Measurements from ENCODE around the gene GPR183. TPM values are rescaled to one million over a fixed set of nuclear protein-coding genes. Genes with fewer than 3 reads are reported as not detected.

The GPR183 gene
- total RNA-seq, 1 donor from 2014 or later: 4.9 TPM

DNA sequence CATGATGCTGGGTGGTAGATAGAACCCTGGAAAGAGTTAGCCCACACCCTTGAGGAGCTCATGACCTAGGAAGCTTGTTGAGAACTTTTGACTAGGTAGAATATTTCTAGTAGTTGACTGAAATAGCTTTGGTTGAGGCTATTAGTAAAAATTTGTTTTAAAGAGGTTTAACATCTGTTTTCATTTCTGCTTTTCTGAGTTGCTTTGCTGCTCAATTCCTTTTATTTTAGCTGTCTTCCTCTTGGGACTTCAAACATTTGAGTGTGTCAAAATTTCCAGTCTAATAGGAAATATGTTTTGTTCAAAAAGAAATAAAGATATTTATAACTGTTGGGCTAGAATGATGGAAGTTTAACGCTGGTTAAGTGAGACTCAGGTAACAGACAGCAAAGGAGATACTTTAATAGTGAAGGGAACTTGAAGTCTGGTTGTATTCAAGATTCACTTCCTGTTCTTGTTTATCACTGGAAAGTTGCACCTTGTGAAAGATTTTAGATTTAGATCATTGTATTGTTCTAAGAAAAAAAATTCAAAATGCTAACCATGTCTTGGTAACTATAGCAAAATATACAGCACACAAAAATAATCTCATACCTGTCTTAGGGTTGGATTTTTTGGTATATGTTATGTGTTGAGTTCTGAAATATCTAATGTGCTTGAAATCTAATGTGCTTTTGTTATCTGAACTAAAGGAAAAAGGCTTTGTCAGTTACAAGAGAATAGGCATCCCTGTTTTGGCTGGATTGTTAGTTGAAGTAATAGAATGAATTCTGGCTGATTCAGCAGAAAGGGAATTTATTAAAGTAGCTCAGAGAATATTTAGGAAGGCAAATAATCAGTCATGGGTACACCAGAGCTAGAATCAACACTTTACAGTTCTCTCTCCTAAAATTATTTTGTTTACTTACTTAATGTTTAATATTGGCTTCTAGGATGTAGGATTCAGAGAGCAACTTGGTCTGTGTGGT is 24.7 kb downstream of the GPR183 start:
- DNase-seq (ENCODE audit: low read depth): no peak
- Histone ChIP-seq H3K4me2 (ENCODE audit: low read length) (no peak overlapping the region), H4K20me1 (ENCODE audit: insufficient read depth, low read length) (peaks cover 3% of the 10 kb centered on the region), H3K36me3 (ENCODE audit: insufficient read depth, low read length) (no peaks in the 10 kb centered on the region), H2AFZ (ENCODE audit: low read depth, low read length) (no peak overlapping the region), H3K9me3 (ENCODE audit: insufficient read depth, low read depth, low read length) (no peaks in the 10 kb centered on the region), H3K4me3 (ENCODE audit: insufficient read depth, low read depth, low read length) (no peak overlapping the region), H3K27ac (ENCODE audit: low read depth, low read length) (no peak overlapping the region), H3K27me3 (ENCODE audit: insufficient read depth, low read length) (no peaks in the 10 kb centered on the region), H3K9ac (ENCODE audit: low read length) (no peak overlapping the region), H3K4me1 (ENCODE audit: insufficient read depth, low read length) (no peaks in the 10 kb centered on the region), H3K79me2 (ENCODE audit: insufficient read depth, low read length) (peaks cover 3% of the 10 kb centered on the region)
- H3K27ac Mint-ChIP-seq (ENCODE audit: unreplicated experiment): peak overlapping the region; percentile 72
- TF ChIP-seq EZH2 (IDR thresholded peaks at IDR 0.05; ENCODE audit: insufficient read depth, low read length): no peak
- no peak overlapping the region for H3K4me3 Mint-ChIP-seq (ENCODE audit: unreplicated experiment)
- H3K27me3 Mint-ChIP-seq (ENCODE audit: low read depth, unreplicated experiment): no peaks in the 10 kb centered on the region
- FAIRE-seq: no peak
- peaks cover 3% of the 10 kb centered on the region for H3K36me3 Mint-ChIP-seq (ENCODE audit: low read depth, unreplicated experiment)
- no peaks in the 10 kb centered on the region for H3K9me3 Mint-ChIP-seq (ENCODE audit: unreplicated experiment)
- H3K4me1 Mint-ChIP-seq (ENCODE audit: low read depth, unreplicated experiment): peaks cover 25% of the 10 kb centered on the region

DNA sequence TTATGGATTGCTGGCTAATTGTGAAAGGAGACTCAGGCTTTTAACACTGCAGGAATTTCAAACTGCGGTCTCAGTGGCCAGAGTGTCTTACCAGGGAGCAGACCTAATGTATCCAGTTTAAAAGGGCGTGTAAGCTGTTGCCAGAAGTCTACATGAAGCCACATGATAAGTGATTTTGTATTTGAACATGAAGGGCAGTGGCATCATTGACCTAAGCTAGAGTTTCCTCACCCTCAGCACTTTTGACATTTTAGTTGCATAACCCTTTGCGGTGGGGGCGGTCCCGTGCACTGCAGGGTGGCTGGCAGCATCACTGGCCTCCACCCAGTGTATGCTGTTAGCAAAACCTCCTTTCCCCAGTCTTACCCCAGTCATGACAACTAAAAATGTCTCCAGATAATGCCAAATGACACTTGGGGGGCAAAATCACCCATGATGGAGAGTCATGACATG is 25.4 kb downstream of the GPR183 start:
- H3K27ac ChIP-seq (ENCODE audit: low read depth, low read length): no peak overlapping the region

DNA sequence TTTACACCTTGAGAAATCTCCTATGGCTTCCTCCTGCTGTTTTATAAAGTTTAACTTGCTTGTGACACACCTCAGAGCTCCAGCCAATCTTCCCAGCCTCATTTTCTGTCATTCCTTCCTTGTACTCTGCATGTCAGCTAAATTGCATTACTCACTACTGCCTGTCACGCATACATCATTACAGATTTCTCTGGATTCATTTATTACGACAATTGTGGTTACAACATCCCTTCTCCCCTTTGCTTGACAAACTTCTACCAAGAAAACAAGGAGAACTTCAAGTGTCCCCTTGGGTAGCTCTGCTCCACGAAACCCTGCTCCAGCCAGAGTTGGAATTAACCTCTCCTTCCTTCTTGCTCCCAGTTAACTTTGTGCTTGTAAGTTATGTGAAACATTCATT is 27.0 kb downstream of the GPR183 start:
- H3K27me3 Mint-ChIP-seq (ENCODE audit: low read depth, unreplicated experiment): no peaks in the 10 kb centered on the region
- no peaks in the 10 kb centered on the region for H3K36me3 Mint-ChIP-seq (ENCODE audit: low read depth, unreplicated experiment)
- no peaks in the 10 kb centered on the region for H3K9me3 Mint-ChIP-seq (ENCODE audit: unreplicated experiment)
- DNase-seq (ENCODE audit: low read depth) (peak; percentile 46), FAIRE-seq (no peak)
- H3K27ac Mint-ChIP-seq (ENCODE audit: unreplicated experiment): no peak overlapping the region
- no peak overlapping the region for H3K4me3 Mint-ChIP-seq (ENCODE audit: unreplicated experiment)
- Histone ChIP-seq H4K20me1 (ENCODE audit: insufficient read depth, low read length) (peaks cover 16% of the 10 kb centered on the region), H3K4me2 (ENCODE audit: low read length) (no peak overlapping the region), H3K36me3 (ENCODE audit: insufficient read depth, low read length) (no peaks in the 10 kb centered on the region), H3K79me2 (ENCODE audit: insufficient read depth, low read length) (peaks cover 6% of the 10 kb centered on the region), H3K27me3 (ENCODE audit: insufficient read depth, low read length) (no peaks in the 10 kb centered on the region), H3K9me3 (ENCODE audit: insufficient read depth, low read depth, low read length) (no peaks in the 10 kb centered on the region), H2AFZ (ENCODE audit: low read depth, low read length) (no peak overlapping the region), H3K27ac (ENCODE audit: low read depth, low read length) (no peak overlapping the region), H3K9ac (ENCODE audit: low read length) (no peak overlapping the region), H3K4me3 (ENCODE audit: insufficient read depth, low read depth, low read length) (no peak overlapping the region), H3K4me1 (ENCODE audit: insufficient read depth, low read length) (peaks cover 1% of the 10 kb centered on the region)
- TF ChIP-seq, protein P1, sequence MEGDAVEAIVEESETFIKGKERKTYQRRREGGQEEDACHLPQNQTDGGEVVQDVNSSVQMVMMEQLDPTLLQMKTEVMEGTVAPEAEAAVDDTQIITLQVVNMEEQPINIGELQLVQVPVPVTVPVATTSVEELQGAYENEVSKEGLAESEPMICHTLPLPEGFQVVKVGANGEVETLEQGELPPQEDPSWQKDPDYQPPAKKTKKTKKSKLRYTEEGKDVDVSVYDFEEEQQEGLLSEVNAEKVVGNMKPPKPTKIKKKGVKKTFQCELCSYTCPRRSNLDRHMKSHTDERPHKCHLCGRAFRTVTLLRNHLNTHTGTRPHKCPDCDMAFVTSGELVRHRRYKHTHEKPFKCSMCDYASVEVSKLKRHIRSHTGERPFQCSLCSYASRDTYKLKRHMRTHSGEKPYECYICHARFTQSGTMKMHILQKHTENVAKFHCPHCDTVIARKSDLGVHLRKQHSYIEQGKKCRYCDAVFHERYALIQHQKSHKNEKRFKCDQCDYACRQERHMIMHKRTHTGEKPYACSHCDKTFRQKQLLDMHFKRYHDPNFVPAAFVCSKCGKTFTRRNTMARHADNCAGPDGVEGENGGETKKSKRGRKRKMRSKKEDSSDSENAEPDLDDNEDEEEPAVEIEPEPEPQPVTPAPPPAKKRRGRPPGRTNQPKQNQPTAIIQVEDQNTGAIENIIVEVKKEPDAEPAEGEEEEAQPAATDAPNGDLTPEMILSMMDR (IDR thresholded peaks at IDR 0.05; ENCODE audit: insufficient read depth, low read depth, low read length): no peak
- TF ChIP-seq EZH2 (IDR thresholded peaks at IDR 0.05; ENCODE audit: insufficient read depth, low read length): no peak
- H3K4me1 Mint-ChIP-seq (ENCODE audit: low read depth, unreplicated experiment): peaks cover 25% of the 10 kb centered on the region

More for the DNA sequence above, 25.4 kb downstream of the GPR183 start:
- peaks cover 25% of the 10 kb centered on the region for H3K4me1 Mint-ChIP-seq (ENCODE audit: low read depth, unreplicated experiment)
- peaks cover 3% of the 10 kb centered on the region for H3K79me2 ChIP-seq (ENCODE audit: insufficient read depth, low read length)
- no peak overlapping the region for H3K4me3 ChIP-seq (ENCODE audit: insufficient read depth, low read depth, low read length)
- TF ChIP-seq, protein P1 (IDR thresholded peaks at IDR 0.05; ENCODE audit: insufficient read depth, low read depth, low read length): no peak
- TF ChIP-seq EZH2 (IDR thresholded peaks at IDR 0.05; ENCODE audit: insufficient read depth, low read length): no peak
- no peaks in the 10 kb centered on the region for H3K9me3 ChIP-seq (ENCODE audit: insufficient read depth, low read depth, low read length)
- no peak overlapping the region for H3K4me3 Mint-ChIP-seq (ENCODE audit: unreplicated experiment)
- no peaks in the 10 kb centered on the region for H3K9me3 Mint-ChIP-seq (ENCODE audit: unreplicated experiment)
- H4K20me1 ChIP-seq (ENCODE audit: insufficient read depth, low read length): peaks cover 3% of the 10 kb centered on the region
- no peak overlapping the region for H3K9ac ChIP-seq (ENCODE audit: low read length)
- no peaks in the 10 kb centered on the region for H3K27me3 Mint-ChIP-seq (ENCODE audit: low read depth, unreplicated experiment)
- FAIRE-seq: no peak
- no peak for DNase-seq (ENCODE audit: low read depth)
- H2AFZ ChIP-seq (ENCODE audit: low read depth, low read length): no peak overlapping the region
- no peak overlapping the region for H3K27ac Mint-ChIP-seq (ENCODE audit: unreplicated experiment)
- H3K36me3 Mint-ChIP-seq (ENCODE audit: low read depth, unreplicated experiment): no peaks in the 10 kb centered on the region
- no peaks in the 10 kb centered on the region for H3K4me1 ChIP-seq (ENCODE audit: insufficient read depth, low read length)
- no peaks in the 10 kb centered on the region for H3K27me3 ChIP-seq (ENCODE audit: insufficient read depth, low read length)
- H3K36me3 ChIP-seq (ENCODE audit: insufficient read depth, low read length): no peaks in the 10 kb centered on the region
- H3K4me2 ChIP-seq (ENCODE audit: low read length): no peak overlapping the region
